ENCODE measurements around the gene TMEM107.

TMEM107 gene

DNA sequence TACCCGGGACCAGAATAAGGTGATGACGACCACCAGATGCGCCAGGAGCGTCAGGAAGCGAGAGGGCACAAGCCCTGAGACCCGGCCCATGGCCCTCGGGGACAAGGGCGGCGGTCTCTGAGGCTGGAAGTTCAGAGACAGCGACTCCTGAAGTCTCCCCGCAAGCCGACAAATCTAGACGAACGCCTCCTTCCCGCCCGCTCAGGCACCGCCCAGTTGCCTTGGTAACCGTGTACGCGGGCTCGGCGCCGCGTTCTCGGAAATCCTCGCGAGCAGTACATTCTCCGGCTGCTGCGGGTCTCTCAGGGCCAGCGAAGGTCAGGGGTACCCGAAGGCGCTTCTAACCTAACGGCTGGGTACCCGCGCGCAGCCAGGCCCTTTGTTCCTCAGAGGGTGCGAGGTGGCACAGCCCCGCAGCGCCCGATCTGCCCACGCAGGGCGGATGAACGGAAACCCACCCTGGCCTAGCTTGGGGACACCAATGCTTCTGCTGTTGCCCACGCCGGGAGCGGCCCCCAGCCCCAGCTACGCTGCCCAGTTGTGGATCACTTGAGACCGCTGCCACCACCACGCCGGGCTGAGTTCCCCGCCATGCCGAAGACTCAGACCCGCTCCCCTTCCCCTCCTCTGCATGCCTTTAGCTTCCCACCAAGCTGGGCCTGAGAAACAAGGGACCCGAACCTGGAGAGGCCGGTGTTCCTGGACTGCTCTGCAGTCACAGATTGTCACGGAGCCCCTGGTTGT is at the start of gene TMEM107:
TMEM107 (minus strand) TSS at position 184 of the 744 bp plus-strand sequence; CDS start at position 90, 94 bp downstream.
- Histone ChIP-seq H3K9ac (ENCODE audit: low read length) (peak within 1 kb of the TSS; percentile 87), H3K27me3 (ENCODE audit: low read length) (no peaks in the 10 kb centered on the region), H3K27ac (ENCODE audit: low read depth, low read length) (peak within 1 kb of the TSS; percentile 45), H4K20me1 (ENCODE audit: low read depth, low read length) (no peaks in the 10 kb centered on the region), H3K4me2 (ENCODE audit: low read depth, low read length, poor library complexity, severe bottlenecking) (peak within 1 kb of the TSS; percentile 91), H2AFZ (ENCODE audit: low read depth, low read length, severe bottlenecking) (peak within 1 kb of the TSS; percentile 86), H3K4me3 (ENCODE audit: insufficient read depth, low read length, poor library complexity, severe bottlenecking) (peak within 1 kb of the TSS; percentile 78), H3K9me3 (ENCODE audit: insufficient read depth, low read length) (no peaks in the 10 kb centered on the region), H3K36me3 (ENCODE audit: low read length) (no peaks in the 10 kb centered on the region), H3K79me2 (ENCODE audit: insufficient read depth, low read length) (no peaks in the 10 kb centered on the region; the same call in 1 of the 2 replicates), H3F3A (ENCODE audit: insufficient read depth) (peaks cover 28% of the 10 kb centered on the region), H3K9me2 (replicated peaks; ENCODE audit: insufficient read depth, low read length) (no peaks in the 10 kb centered on the region)
- no peak for TF ChIP-seq EZH2phosphoT487 (conservative IDR thresholded peaks at IDR 0.05; ENCODE audit: low read length)
- TF ChIP-seq, protein P1, sequence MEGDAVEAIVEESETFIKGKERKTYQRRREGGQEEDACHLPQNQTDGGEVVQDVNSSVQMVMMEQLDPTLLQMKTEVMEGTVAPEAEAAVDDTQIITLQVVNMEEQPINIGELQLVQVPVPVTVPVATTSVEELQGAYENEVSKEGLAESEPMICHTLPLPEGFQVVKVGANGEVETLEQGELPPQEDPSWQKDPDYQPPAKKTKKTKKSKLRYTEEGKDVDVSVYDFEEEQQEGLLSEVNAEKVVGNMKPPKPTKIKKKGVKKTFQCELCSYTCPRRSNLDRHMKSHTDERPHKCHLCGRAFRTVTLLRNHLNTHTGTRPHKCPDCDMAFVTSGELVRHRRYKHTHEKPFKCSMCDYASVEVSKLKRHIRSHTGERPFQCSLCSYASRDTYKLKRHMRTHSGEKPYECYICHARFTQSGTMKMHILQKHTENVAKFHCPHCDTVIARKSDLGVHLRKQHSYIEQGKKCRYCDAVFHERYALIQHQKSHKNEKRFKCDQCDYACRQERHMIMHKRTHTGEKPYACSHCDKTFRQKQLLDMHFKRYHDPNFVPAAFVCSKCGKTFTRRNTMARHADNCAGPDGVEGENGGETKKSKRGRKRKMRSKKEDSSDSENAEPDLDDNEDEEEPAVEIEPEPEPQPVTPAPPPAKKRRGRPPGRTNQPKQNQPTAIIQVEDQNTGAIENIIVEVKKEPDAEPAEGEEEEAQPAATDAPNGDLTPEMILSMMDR (IDR thresholded peaks at IDR 0.05; ENCODE audit: insufficient read depth, low read length, poor library complexity, severe bottlenecking): no peak

DNA sequence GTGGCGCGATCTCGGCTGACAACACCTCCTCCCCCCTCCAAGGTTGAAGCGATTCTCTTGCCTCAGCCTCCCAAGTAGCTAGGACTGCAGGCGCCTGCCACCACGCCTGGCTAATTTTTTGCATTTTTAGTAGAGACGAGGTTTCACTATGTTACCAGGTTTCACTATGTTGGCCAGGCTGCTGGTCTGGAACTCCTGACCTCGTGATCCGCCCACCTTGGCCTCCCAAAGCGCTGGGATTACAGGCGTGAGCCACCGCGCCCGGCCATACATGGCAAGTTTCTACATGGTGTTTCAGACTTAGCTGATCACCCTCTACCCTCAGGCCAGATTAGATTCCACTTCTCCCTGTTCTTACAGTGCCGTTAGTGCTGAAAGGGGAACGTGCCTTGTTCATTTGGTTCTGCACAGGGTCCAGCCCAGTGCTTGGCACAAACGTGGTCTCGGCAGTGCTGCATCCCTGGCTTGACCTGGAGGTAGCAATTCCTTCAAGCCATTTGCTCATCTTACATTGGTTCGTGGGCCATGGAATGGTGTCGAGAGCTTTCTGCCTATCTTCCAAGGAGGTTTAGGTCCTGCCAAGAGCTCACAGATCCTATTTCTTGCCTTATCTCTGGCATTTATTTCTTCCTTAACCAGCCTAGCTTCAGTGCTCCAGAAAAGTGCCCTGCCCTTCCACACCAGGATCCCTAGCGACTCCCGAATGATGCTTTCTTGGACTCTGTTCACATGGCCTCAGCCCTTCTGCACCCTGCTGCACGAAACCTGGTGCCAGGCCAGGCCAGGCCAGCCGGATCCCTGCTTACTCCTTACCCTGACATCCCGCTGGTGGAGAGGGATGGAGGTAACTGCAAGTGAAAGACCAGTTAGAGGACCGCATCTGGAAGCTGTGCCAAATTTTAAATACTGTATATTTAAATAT is 49.0 kb upstream of the TMEM107 start:
- TF ChIP-seq, protein P1 (IDR thresholded peaks at IDR 0.05; ENCODE audit: insufficient read depth, low read length, poor library complexity, severe bottlenecking): no peak
- no peak for TF ChIP-seq EZH2phosphoT487 (conservative IDR thresholded peaks at IDR 0.05; ENCODE audit: low read length)

DNA sequence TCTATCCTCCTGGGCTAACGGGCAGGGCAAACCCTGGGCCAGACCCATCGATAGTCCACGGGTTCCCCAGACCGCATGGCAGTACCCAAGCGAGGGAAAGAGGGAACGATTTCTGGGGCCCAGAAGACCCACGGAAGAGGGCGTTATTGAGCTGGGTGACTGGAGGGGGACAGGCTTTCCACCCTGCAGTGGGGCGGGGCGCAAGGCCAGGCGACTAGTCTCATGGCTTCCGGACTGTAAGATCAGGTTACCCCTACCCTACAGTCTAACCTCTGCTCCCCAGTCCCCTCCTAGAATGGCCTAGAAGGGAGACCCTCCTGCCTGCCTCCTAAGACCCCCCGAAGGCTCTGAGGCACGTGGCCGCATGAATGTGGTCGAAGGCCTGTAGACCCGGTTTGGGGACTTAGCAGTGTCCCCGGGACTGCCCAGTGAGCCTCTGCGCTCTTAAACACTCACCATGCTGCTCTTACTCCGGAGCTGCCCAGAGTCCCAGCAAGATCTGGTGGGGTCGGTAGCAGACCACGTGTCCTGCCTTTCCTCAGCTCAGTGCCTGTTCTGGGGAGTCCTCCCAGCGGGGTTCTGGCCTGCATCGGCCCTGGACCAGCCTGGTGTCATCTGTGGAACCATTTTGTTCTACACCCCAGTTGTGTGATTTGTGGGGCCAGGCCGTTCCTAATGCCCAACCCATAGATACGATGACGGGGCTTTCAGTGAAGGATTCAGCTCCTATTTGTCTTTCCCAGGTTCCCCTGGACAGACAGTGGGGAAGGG is 47.4 kb upstream of the TMEM107 start:
- Histone ChIP-seq H2AFZ (ENCODE audit: low read depth, low read length, severe bottlenecking) (peak overlapping the region; percentile 38), H3K9me3 (ENCODE audit: insufficient read depth, low read length) (no peaks in the 10 kb centered on the region), H3K9ac (ENCODE audit: low read length) (peak overlapping the region; percentile 77), H3K27me3 (ENCODE audit: low read length) (no peaks in the 10 kb centered on the region), H3K79me2 (ENCODE audit: insufficient read depth, low read length) (no peaks in the 10 kb centered on the region), H3K9me2 (replicated peaks; ENCODE audit: insufficient read depth, low read length) (no peaks in the 10 kb centered on the region), H3K36me3 (ENCODE audit: low read length) (no peaks in the 10 kb centered on the region), H3K27ac (ENCODE audit: low read depth, low read length) (peak overlapping the region; percentile 85), H3F3A (ENCODE audit: insufficient read depth) (peaks cover 30% of the 10 kb centered on the region), H3K4me2 (ENCODE audit: low read depth, low read length, poor library complexity, severe bottlenecking) (peak overlapping the region; percentile 77), H4K20me1 (ENCODE audit: low read depth, low read length) (no peaks in the 10 kb centered on the region), H3K4me3 (ENCODE audit: insufficient read depth, low read length, poor library complexity, severe bottlenecking) (peak overlapping the region; percentile 84)
- no peak for TF ChIP-seq EZH2phosphoT487 (conservative IDR thresholded peaks at IDR 0.05; ENCODE audit: low read length)
- TF ChIP-seq, protein P1 (IDR thresholded peaks at IDR 0.05; ENCODE audit: insufficient read depth, low read length, poor library complexity, severe bottlenecking): no peak

More for the DNA sequence above, 49.0 kb upstream of the TMEM107 start:
- Histone ChIP-seq H3K36me3 (ENCODE audit: low read length) (no peaks in the 10 kb centered on the region), H3K79me2 (ENCODE audit: insufficient read depth, low read length) (no peaks in the 10 kb centered on the region), H3K27me3 (ENCODE audit: low read length) (no peaks in the 10 kb centered on the region), H3K9me3 (ENCODE audit: insufficient read depth, low read length) (no peaks in the 10 kb centered on the region), H4K20me1 (ENCODE audit: low read depth, low read length) (no peaks in the 10 kb centered on the region), H2AFZ (ENCODE audit: low read depth, low read length, severe bottlenecking) (no peak overlapping the region), H3K27ac (ENCODE audit: low read depth, low read length) (no peak overlapping the region), H3F3A (ENCODE audit: insufficient read depth) (peaks cover 30% of the 10 kb centered on the region), H3K4me3 (ENCODE audit: insufficient read depth, low read length, poor library complexity, severe bottlenecking) (no peak overlapping the region), H3K9ac (ENCODE audit: low read length) (no peak overlapping the region), H3K9me2 (replicated peaks; ENCODE audit: insufficient read depth, low read length) (no peaks in the 10 kb centered on the region), H3K4me2 (ENCODE audit: low read depth, low read length, poor library complexity, severe bottlenecking) (no peak overlapping the region)
